ENCODE results near the gene OR1D2. TPM values are rescaled to one million over a fixed set of nuclear protein-coding genes. Genes with fewer than 3 reads are reported as not detected.

Gene OR1D2
- total and polyA plus RNA-seq, 2 donors (not counting 1 experiment from before 2014, with no cell fraction given): not detected

DNA sequence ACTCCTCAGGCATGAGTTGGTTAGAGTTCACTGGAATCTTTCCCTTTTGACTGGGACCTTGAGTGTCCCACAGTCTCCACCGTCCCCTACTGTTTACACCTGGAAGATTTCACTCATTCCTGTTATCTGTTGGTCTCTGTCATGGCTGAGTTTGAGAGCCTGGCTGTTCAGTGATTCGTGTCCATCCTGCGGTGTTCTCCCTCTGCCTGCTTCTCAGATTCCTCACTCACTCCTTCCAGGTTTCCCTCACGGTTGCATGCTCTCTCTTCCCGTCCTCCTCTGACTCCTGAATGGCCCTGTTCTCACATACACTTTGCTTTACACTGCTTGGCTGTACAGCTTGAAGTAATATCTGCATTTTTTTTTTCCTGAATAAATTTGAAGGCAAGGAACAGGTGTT lies 65.3 kb downstream of the OR1D2 start:
- Mint-ChIP-seq H3K4me3 (no peak overlapping the region), H3K27ac (no peak overlapping the region), H3K9me3 (ENCODE audit: insufficient read depth) (peaks cover 2% of the 10 kb centered on the region), H3K4me1 (peaks cover 13% of the 10 kb centered on the region), H3K27me3 (peaks cover 18% of the 10 kb centered on the region)
- Histone ChIP-seq H3K79me2 (ENCODE audit: control insufficient read depth, insufficient read depth, low read length) (no peaks in the 10 kb centered on the region), H3K27me3 (replicated peaks in 1 of 4; ENCODE audit: control extremely low read depth in 1 of 4, control insufficient read depth in 3 of 4, insufficient read depth in 4 of 4, low read length in 3 of 4) (peaks cover 0 to 9% (median 0%) of the 10 kb centered on the region in 4 experiments), H3K9ac (ENCODE audit: low read length) (no peak overlapping the region), H2AFZ (ENCODE audit: insufficient read depth, low read depth, low read length, poor library complexity, severe bottlenecking) (no peak overlapping the region), H3K27ac (ENCODE audit: low read length in 2 of 2) (no peak overlapping the region), H3K4me1 (ENCODE audit: control insufficient read depth in 2 of 2, insufficient read depth in 2 of 2, low read length in 2 of 2) (peaks cover 6 to 9% of the 10 kb centered on the region in 2 donors), H3K4me2 (replicated peaks; ENCODE audit: low read depth, low read length, poor library complexity, severe bottlenecking) (no peak overlapping the region), H4K20me1 (ENCODE audit: control insufficient read depth, insufficient read depth, low read length, poor library complexity, severe bottlenecking) (no peaks in the 10 kb centered on the region), H3K9me3 (ENCODE audit: control extremely low read depth in 1 of 3, control insufficient read depth in 2 of 3, insufficient read depth in 1 of 3, low read length in 2 of 3) (peaks cover 3 to 6% (median 5%) of the 10 kb centered on the region in 3 donors), H3K4me3 (ENCODE audit: control extremely low read depth in 1 of 5, extremely low read depth in 1 of 5, insufficient read depth in 1 of 5, low read depth in 2 of 5, low read length in 4 of 5) (no peak overlapping the region), H3K36me3 (replicated peaks in 1 of 2; ENCODE audit: control extremely low read depth in 1 of 2, control insufficient read depth in 1 of 2, extremely low read depth in 1 of 2, insufficient read depth in 2 of 2, low read length in 1 of 2) (no peaks in the 10 kb centered on the region)
- ChIA-PET CTCF (no interaction called here), POLR2A (no interaction called here)
- WGBS (ENCODE audit: insufficient coverage): 100% methylated on average over 3 of the region's 5 CpGs
- intact Hi-C loops (cut with micrococcal nuclease): no loop called here
- ATAC-seq (ENCODE audit: low read depth): no peak
- DNase-seq: no peak
- TF ChIP-seq, protein P1, sequence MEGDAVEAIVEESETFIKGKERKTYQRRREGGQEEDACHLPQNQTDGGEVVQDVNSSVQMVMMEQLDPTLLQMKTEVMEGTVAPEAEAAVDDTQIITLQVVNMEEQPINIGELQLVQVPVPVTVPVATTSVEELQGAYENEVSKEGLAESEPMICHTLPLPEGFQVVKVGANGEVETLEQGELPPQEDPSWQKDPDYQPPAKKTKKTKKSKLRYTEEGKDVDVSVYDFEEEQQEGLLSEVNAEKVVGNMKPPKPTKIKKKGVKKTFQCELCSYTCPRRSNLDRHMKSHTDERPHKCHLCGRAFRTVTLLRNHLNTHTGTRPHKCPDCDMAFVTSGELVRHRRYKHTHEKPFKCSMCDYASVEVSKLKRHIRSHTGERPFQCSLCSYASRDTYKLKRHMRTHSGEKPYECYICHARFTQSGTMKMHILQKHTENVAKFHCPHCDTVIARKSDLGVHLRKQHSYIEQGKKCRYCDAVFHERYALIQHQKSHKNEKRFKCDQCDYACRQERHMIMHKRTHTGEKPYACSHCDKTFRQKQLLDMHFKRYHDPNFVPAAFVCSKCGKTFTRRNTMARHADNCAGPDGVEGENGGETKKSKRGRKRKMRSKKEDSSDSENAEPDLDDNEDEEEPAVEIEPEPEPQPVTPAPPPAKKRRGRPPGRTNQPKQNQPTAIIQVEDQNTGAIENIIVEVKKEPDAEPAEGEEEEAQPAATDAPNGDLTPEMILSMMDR (IDR thresholded peaks at IDR 0.05): no peak
- TF ChIP-seq EZH2 (IDR thresholded peaks at IDR 0.05; ENCODE audit: borderline replicate concordance, insufficient read depth, low read depth, low read length, poor library complexity, severe bottlenecking): no peak

Other genes starting within 250 kb of the OR1D2 start
- gene OR1D5, start 40.8 kb downstream of the OR1D2 start, total RNA-seq: not detected in 2 replicates
- not detected in 2 replicates for gene OR1D5, start 40.8 kb downstream of the OR1D2 start, polyA plus RNA-seq
- gene OR1G1, start 23.1 kb upstream of the OR1D2 start, total RNA-seq: not detected in 2 replicates
- not detected in 2 replicates for gene OR1G1, start 23.1 kb upstream of the OR1D2 start, polyA plus RNA-seq
- not detected in 2 replicates for gene OR1A2, start 93.1 kb upstream of the OR1D2 start, total RNA-seq
- not detected in 2 replicates for gene OR1A2, start 93.1 kb upstream of the OR1D2 start, polyA plus RNA-seq
- not detected in 2 replicates for gene OR1A1, start 103.2 kb upstream of the OR1D2 start, total RNA-seq
- not detected in 2 replicates for gene OR1A1, start 103.2 kb upstream of the OR1D2 start, polyA plus RNA-seq
- gene OR3A1, start 193.9 kb upstream of the OR1D2 start, total RNA-seq: 0.42 and 0.44 TPM in 2 replicates
- gene OR3A1, start 193.9 kb upstream of the OR1D2 start, polyA plus RNA-seq: 0.73 TPM in 1 of 2 replicates, not detected in the other